HAP-1 (cell line): Measurements from ENCODE around the gene PDE4B.

Experiments used
- DNase-seq, 2 experiments: peaks; one replicate each; pipeline ENCODE4 v3.0.0-alpha.2; 2016 to 2020; ENCODE audit warnings: low spot score in 2 of 2
- H3K27me3 ChIP-seq: fragments of 250-450 bp; sonication (Bioruptor Pico); 2 replicates; pipeline ENCODE4 v1.5.1; 2020; ENCODE audit warnings: low read depth, mild to moderate bottlenecking, moderate library complexity
- H3K36me3 ChIP-seq: fragments of 250-450 bp; sonication (Bioruptor Pico); replicated peaks from 2 replicates; pipeline ENCODE4 v1.5.1; 2020; ENCODE audit warnings: mild to moderate bottlenecking
- H3K4me1 ChIP-seq: fragments of 250-450 bp; sonication (Bioruptor Pico); 2 replicates; pipeline ENCODE4 v1.5.1; 2020; ENCODE audit warnings: mild to moderate bottlenecking
- H3K4me3 ChIP-seq: fragments of 250-450 bp; sonication (Bioruptor Pico); 2 replicates; pipeline ENCODE4 v1.5.1; 2020; ENCODE audit warnings: mild to moderate bottlenecking, moderate library complexity
- H3K9me3 ChIP-seq: fragments of 250-450 bp; sonication (Bioruptor Pico); 2 replicates; pipeline ENCODE4 v1.5.1; 2020; ENCODE audit warnings: mild to moderate bottlenecking, moderate library complexity
- in situ Hi-C: fragments of 300-500 bp; cut with MboI; formaldehyde crosslinking; loops from 3 replicates; pipeline ENCODE4 v1.14.3; 2020; ENCODE audit warnings: low sequenced_read_pairs, inconsistent platforms, mixed read lengths

Gene PDE4B

DNA sequence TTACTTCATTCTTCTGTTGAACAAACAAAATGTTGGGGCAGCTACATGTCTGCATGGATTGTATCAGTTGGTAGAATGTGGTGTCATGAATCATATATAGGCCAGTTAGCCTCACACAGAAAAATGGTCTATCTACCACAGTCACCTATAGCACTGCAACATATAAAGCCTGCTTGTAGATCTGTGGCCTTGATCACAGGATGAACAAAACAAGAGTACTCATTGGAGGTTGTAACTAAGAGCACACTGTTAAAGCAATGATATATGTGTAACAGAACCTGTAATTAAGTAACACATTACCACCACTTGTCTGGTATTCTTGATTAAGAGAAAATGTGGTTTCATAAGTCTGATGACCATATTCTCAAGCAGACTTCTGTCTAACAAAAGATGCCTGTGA, 573.9 kb downstream of the PDE4B start:
- Histone ChIP-seq H3K27me3 (no peaks in the 10 kb centered on the region), H3K4me3 (no peak overlapping the region), H3K4me1 (no peaks in the 10 kb centered on the region), H3K9me3 (no peaks in the 10 kb centered on the region), H3K36me3 (no peaks in the 10 kb centered on the region)
- no peak for DNase-seq
- in situ Hi-C loops, result no loop called here

DNA sequence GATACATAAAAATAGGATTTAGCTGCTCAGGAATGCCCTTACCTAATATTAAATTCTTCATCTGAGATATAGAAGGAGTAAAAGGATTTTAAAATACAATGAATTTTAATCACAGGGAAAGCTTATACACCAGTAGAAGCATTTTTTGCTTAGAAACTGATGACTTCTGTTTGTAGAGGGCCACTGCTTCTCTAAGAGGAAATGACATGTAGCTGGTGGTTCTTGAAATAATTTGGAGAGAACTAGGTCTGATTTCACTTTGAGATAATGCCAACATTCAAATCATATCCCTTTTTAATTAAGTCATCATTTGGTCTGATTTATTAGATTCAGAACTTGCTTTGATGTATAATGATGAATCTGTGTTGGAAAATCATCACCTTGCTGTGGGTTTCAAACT, 574.7 kb downstream of the PDE4B start:
- Histone ChIP-seq H3K4me1 (no peaks in the 10 kb centered on the region), H3K36me3 (no peaks in the 10 kb centered on the region), H3K9me3 (no peaks in the 10 kb centered on the region), H3K4me3 (no peak overlapping the region), H3K27me3 (no peaks in the 10 kb centered on the region)
- in situ Hi-C loops, result no loop called here
- DNase-seq, result no peak

DNA sequence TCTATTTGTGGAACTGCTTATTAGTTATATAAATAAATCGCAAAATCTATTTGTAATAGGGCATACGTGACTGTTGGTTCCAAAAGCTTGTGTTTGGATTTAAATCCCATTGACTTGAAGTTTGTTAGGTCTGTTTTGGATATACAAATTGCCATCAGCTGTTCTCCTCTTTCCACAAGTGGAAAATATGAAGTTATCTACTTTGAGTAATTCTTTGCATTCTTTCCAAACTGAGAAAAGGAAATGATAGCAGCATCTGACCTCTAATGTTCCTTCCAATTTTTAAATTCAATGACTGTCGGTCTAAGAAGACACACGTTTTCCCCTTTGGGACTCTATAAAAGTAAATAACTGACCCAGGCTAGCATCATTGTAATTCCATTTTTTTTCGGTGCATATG, 575.6 kb downstream of the PDE4B start:
- in situ Hi-C loops, result no loop called here
- Histone ChIP-seq H3K36me3 (no peaks in the 10 kb centered on the region), H3K4me3 (no peak overlapping the region), H3K4me1 (no peaks in the 10 kb centered on the region), H3K9me3 (no peaks in the 10 kb centered on the region), H3K27me3 (no peaks in the 10 kb centered on the region)
- no peak for DNase-seq

DNA sequence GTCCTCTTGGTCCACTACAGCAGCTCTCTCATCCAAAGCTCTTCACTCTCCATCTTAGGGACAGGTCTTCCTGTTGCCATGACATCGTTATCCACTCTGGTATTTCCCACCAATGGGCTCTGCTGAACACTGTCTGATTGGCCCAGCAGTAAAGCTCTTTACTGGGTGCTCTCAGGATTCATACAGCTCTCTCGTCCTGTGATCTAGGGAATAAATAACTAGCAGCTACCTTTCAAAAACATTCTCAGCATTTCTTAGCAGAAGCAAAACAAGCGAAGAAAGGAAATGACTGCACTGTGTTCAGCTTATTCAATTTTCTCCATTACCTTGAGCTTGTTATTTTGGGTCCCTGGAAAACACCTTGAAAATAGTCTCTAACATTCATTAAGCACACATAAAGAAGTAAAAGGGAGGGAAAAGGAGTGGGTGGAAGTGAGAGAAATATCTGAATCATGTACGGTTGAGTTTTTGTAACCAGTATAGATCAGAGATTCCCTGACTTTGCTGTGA, 577.8 kb downstream of the PDE4B start:
- Histone ChIP-seq H3K36me3 (no peaks in the 10 kb centered on the region), H3K27me3 (no peaks in the 10 kb centered on the region), H3K4me1 (no peaks in the 10 kb centered on the region), H3K9me3 (no peaks in the 10 kb centered on the region), H3K4me3 (no peak overlapping the region)
- DNase-seq, result no peak
- in situ Hi-C loops, result no loop called here

DNA sequence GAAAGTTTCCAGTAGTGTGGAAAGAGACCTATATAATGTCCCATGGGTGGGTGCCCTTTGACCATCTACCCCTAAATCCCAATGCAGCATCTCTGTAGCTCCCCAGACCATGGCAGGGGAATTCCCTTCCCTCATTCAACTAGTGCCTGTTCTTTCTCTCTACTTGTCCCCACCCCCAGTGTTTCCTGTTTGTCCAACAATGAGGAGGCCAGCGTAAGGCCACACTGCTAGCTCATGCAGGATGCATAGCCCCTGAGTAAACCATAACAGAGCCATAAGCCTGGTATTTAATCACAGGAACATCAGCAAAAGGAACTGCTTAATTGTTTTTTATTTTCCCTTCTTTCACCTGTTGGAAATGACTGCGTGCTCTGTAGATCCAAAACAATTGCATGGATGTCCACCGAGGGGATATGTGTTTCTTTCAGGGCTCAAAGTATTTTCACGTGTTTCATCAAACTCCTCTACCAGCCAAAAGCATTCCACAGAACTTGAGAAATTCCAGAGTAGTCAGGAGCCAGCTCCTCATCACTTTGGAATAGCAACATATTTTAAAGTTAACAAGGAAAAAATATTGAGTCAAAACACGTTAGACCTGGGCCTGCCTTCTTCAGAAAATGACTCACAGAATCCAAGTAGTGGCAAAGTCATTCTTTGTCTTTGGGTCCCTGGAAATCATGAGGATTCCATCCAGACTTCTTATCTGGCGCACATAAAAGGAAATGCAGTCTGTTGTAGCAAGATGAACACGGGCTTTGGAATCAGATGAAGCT, 578.7 kb downstream of the PDE4B start:
- in situ Hi-C loops, result no loop called here
- H3K27me3 ChIP-seq, result no peaks in the 10 kb centered on the region
- no peaks in the 10 kb centered on the region for H3K36me3 ChIP-seq
- no peaks in the 10 kb centered on the region for H3K9me3 ChIP-seq
- H3K4me3 ChIP-seq, result no peak overlapping the region
- no peak for DNase-seq
- no peaks in the 10 kb centered on the region for H3K4me1 ChIP-seq

DNA sequence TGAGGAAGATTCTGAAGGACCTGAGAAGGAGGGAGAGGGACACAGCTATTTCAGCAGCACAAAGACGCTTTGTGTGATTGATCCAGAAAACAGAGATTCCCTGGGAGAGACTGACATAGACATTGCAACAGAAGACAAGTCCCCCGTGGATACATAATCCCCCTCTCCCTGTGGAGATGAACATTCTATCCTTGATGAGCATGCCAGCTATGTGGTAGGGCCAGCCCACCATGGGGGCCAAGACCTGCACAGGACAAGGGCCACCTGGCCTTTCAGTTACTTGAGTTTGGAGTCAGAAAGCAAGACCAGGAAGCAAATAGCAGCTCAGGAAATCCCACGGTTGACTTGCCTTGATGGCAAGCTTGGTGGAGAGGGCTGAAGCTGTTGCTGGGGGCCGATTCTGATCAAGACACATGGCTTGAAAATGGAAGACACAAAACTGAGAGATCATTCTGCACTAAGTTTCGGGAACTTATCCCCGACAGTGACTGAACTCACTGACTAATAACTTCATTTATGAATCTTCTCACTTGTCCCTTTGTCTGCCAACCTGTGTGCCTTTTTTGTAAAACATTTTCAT, 579.9 kb downstream of the PDE4B start:
- no peaks in the 10 kb centered on the region for H3K4me1 ChIP-seq
- H3K9me3 ChIP-seq, result no peaks in the 10 kb centered on the region
- no peak for DNase-seq
- no peaks in the 10 kb centered on the region for H3K27me3 ChIP-seq
- no peaks in the 10 kb centered on the region for H3K36me3 ChIP-seq
- H3K4me3 ChIP-seq, result no peak overlapping the region
- in situ Hi-C loops, result no loop called here

DNA sequence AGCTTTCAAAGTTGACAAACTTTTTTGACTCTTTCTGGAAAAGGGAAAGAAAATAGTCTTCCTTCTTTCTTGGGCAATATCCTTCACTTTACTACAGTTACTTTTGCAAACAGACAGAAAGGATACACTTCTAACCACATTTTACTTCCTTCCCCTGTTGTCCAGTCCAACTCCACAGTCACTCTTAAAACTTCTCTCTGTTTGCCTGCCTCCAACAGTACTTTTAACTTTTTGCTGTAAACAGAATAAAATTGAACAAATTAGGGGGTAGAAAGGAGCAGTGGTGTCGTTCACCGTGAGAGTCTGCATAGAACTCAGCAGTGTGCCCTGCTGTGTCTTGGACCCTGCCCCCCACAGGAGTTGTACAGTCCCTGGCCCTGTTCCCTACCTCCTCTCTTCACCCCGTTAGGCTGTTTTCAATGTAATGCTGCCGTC, 580.5 kb downstream of the PDE4B start:
- Histone ChIP-seq H3K27me3 (no peaks in the 10 kb centered on the region), H3K4me3 (no peak overlapping the region), H3K4me1 (no peaks in the 10 kb centered on the region), H3K9me3 (no peaks in the 10 kb centered on the region), H3K36me3 (no peaks in the 10 kb centered on the region)
- in situ Hi-C loops, result no loop called here
- DNase-seq, result no peak

DNA sequence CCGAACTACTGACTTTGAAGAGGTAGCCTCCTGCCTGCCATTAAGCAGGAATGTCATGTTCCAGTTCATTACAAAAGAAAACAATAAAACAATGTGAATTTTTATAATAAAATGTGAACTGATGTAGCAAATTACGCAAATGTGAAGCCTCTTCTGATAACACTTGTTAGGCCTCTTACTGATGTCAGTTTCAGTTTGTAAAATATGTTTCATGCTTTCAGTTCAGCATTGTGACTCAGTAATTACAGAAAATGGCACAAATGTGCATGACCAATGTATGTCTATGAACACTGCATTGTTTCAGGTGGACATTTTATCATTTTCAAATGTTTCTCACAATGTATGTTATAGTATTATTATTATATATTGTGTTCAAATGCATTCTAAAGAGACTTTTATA, 581.5 kb downstream of the PDE4B start:
- in situ Hi-C loops, result no loop called here
- H3K4me3 ChIP-seq, result no peak overlapping the region
- H3K4me1 ChIP-seq, result no peaks in the 10 kb centered on the region

DNA sequence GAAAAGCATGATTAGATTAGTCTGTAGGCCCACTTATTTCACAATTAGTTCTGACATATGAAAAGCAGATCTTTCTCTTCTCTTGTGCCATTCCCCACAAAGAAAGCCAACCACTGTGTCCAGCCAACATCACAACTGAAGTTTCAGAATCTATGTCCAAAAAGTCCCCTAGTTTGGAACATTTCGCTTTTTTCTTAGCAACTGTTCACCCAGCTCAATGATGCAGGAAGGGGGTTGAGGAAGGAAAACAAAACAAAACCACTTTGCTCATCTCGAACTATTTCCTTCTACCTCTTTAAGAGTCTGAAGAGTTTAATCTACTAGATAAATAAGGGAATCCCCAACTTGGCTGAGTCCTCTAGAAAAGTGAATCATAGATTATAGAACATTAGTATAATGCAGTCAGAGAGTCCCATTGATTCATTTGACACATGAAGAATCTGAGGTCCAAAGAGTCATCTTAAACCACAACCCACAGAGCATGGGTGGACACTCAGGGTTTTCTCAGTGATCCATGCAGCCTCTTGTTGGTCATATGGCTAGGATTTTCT, 581.9 kb downstream of the PDE4B start:
- H3K36me3 ChIP-seq, result no peaks in the 10 kb centered on the region
- H3K27me3 ChIP-seq, result no peaks in the 10 kb centered on the region
- H3K4me1 ChIP-seq, result no peaks in the 10 kb centered on the region
- H3K9me3 ChIP-seq, result no peaks in the 10 kb centered on the region
- DNase-seq, result no peak
- H3K4me3 ChIP-seq, result no peak overlapping the region
- in situ Hi-C loops, result no loop called here

More for the DNA sequence above, 581.5 kb downstream of the PDE4B start:
- DNase-seq, result no peak
- H3K36me3 ChIP-seq, result no peaks in the 10 kb centered on the region
- H3K9me3 ChIP-seq, result no peaks in the 10 kb centered on the region
- no peaks in the 10 kb centered on the region for H3K27me3 ChIP-seq

DNA sequence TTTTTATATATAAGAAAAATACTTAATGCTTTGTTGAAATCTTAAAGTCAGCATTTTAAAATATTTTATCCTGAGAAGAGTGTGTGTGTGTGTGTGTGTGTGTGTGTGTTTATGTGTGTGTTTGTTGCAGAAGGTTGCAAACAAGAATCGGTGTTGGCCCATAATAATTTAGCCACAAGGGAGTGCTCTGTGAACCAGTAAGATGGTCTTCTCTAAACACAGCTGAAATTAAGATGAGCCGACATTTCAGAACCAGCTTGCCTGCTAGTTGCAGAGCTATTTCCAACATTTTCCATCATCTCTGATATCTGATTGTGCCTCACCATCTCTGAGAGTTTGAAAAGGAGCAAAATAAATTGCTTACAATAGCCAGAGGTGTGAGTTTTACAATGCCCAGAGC, 582.4 kb downstream of the PDE4B start:
- no peaks in the 10 kb centered on the region for H3K27me3 ChIP-seq
- no peak overlapping the region for H3K4me3 ChIP-seq
- in situ Hi-C loops, result no loop called here
- H3K4me1 ChIP-seq, result no peaks in the 10 kb centered on the region
- no peaks in the 10 kb centered on the region for H3K36me3 ChIP-seq
- H3K9me3 ChIP-seq, result no peaks in the 10 kb centered on the region
- DNase-seq, result no peak

DNA sequence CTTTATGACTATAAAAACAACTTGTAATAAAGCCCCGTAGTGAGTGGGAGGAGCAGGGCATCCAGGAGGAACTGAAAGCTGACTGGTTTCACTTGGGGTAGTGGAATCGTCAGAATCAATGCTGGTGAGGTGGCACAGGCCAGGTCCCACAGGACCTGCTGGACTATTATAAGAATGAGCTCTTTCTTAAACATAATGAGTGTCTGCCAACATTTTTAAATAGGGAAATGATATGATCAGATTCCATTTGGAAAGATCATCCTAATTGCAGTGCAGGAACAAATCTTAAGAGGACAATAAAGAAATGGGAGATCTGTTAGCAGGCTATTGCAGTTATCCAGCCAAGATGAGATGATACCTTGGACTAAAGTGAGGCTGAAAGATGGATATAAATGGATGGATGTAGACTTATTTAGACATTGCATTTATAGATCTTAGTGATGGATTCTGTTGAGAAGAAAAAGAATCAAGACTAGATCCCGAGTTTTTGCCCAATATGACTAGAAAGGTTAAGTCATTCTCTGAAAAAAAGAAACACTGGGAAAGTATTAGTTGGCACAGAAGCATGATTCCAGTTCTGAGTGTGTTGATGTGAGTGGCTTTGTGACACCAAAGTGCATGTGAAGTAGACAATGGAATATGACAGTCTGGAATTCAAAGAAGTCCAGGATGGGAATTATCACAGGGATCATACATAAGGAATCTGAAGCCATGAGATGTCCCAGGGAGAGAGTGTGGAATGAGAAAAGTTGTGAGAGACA, 587.9 kb downstream of the PDE4B start:
- H3K4me1 ChIP-seq, result peaks cover 3% of the 10 kb centered on the region; the same call in 1 of the 2 replicates
- no peaks in the 10 kb centered on the region for H3K27me3 ChIP-seq
- no peak for DNase-seq
- H3K36me3 ChIP-seq, result no peaks in the 10 kb centered on the region
- in situ Hi-C loops, result no loop called here
- no peak overlapping the region for H3K4me3 ChIP-seq
- H3K9me3 ChIP-seq, result peaks cover 5% of the 10 kb centered on the region

DNA sequence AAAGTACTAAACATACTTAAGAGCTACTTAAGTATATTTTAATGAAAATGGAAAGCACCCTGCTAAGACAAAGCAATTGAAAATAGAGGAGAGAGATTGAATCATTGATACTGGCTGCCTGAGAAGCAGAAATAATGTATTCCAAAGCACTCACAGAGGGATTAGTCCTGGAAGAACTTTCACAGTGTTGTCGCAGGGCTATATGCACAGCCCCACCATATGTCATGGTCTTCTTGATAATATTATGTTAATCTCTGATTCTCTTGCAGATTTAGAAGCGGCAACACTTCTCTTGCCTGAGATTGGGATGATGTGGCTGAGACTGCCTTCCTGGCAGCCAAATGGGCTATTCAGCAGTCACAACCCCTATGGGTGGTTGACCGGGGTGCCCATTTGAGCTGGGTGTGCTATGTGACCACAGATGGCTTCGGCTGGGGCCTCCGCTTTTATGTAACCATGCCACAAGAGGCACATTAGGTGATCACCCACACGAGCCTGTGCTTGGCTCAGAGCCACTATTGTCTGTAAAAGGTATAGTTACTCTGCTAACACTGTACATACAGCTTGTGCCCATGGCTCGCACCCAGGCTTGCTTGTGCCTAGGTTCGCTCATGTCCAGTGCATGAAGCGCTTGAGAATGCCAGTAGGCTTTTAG, 589.1 kb downstream of the PDE4B start:
- in situ Hi-C loops, result no loop called here
- Histone ChIP-seq H3K9me3 (peaks cover 7% of the 10 kb centered on the region), H3K27me3 (no peaks in the 10 kb centered on the region), H3K4me3 (no peak overlapping the region), H3K4me1 (peaks cover 3% of the 10 kb centered on the region; the same call in 1 of the 2 replicates), H3K36me3 (no peaks in the 10 kb centered on the region)
- DNase-seq, result peak in 1 of 2 experiments; percentile 22

DNA sequence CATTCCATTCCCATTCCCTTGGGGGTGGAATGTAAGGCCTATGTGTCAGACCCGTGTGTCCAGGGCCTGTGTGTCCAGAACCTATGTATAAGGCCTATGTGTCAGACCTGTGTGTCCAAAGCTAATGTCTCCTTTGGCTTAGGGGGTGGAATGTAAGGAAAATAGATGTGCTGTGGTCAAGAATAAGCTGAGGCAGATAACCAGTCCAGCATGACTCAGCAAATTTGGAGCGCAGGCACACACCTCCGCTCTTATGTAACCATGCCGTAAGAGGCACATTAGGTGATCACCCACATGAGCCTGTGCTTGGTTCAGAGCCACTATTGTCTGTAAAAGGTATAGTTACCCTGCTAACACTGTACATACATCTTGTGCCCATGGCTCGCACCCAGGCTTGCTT, 590.5 kb downstream of the PDE4B start:
- in situ Hi-C loops, result no loop called here
- Histone ChIP-seq H3K4me1 (peaks cover 3% of the 10 kb centered on the region; the same call in 1 of the 2 replicates), H3K36me3 (no peaks in the 10 kb centered on the region), H3K27me3 (no peaks in the 10 kb centered on the region), H3K9me3 (peaks cover 9% of the 10 kb centered on the region), H3K4me3 (no peak overlapping the region)
- DNase-seq, result no peak
